Right atrium auricular region (tissue), 2 donors: ENCODE data around the gene MCF2L. TPM values are rescaled to one million over a fixed set of nuclear protein-coding genes. Genes with fewer than 3 reads are reported as not detected.
"Not testable (repeated sequence)": the region's sequence is repeated elsewhere in the genome, so short reads cannot be mapped to it uniquely, and the experiment has no call there.

Experiments
- DNase-seq: peaks from one replicate; pipeline ENCODE4 v3.0.0-alpha.2; 2019; ENCODE audit warnings: low spot score
- H3K27ac ChIP-seq, 2 donors: fragments of 200-600 bp; sonication (generic); 1 replicate in 1 of 2; 2 replicates in 1 of 2; pipeline ENCODE4 v1.5.1; 2016 to 2019
- H3K27me3 ChIP-seq, 2 donors: fragments of 200-600 bp; sonication (generic); one replicate each; pipeline versions ENCODE4 v1.5.1 to v1.6.0; 2017 to 2019
- H3K36me3 ChIP-seq: fragments of 200-600 bp; sonication (generic); one replicate; pipeline ENCODE4 v1.5.1; 2016
- H3K4me1 ChIP-seq, 2 donors: fragments of 200-600 bp; sonication (generic); one replicate each; pipeline versions ENCODE4 v1.5.1 to v1.6.0; 2017 to 2019
- H3K4me3 ChIP-seq, 2 donors: fragments of 200-600 bp; sonication (generic); 1 replicate in 1 of 2; 2 replicates in 1 of 2; pipeline ENCODE4 v1.5.1; 2017 to 2019; ENCODE audit warnings: mild to moderate bottlenecking in 1 of 2, moderate library complexity in 1 of 2
- H3K9me3 ChIP-seq, 2 donors: fragments of 200-600 bp; sonication (generic); one replicate each; pipeline ENCODE4 v1.5.1; 2019
- total RNA-seq, 2 donors: library from RNA; depleted of rRNA; stranded (reverse); fragments of >200 nt; gene quantifications; one replicate each; pipeline ENCODE4 v1.1.0, GENCODE V29; 2016
- TF ChIP-seq, protein P1 (sequence below), 2 donors: fragments of 200-600 bp; sonication (generic); IDR thresholded peaks; one replicate each; pipeline ENCODE4 v1.5.1; 2019; ENCODE audit warnings: antibody characterized with exemption in 2 of 2

Gene MCF2L
- total RNA-seq, 2 donors from 2014 or later = 17.1 to 21.6 TPM

DNA sequence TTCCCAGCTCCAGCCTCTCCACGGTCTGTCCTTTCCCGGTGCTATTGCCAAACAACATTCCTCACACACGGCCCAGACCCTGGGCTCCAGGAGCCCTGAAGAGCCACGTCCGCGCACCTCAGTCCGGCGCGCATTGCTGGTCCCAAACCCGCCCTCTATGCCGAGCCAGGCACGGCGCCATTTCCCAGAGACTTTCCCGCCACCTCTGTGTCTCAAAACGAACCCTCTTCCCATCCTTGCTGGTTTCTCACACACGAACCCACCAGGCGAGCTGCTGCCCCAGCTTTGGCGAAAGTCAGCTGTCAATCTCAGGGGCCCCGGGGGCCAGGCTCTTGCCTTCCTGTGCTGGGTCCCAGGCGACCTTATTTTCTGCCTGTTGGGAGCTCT is 108.5 kb downstream of the MCF2L start:
- Histone ChIP-seq H3K27me3 (no peaks in the 10 kb centered on the region), H3K27ac (no peak overlapping the region), H3K4me1 (no peaks in the 10 kb centered on the region), H3K4me3 (no peak overlapping the region), H3K36me3 (peaks cover 15% of the 10 kb centered on the region), H3K9me3 (no peaks in the 10 kb centered on the region)
- TF ChIP-seq, protein P1, sequence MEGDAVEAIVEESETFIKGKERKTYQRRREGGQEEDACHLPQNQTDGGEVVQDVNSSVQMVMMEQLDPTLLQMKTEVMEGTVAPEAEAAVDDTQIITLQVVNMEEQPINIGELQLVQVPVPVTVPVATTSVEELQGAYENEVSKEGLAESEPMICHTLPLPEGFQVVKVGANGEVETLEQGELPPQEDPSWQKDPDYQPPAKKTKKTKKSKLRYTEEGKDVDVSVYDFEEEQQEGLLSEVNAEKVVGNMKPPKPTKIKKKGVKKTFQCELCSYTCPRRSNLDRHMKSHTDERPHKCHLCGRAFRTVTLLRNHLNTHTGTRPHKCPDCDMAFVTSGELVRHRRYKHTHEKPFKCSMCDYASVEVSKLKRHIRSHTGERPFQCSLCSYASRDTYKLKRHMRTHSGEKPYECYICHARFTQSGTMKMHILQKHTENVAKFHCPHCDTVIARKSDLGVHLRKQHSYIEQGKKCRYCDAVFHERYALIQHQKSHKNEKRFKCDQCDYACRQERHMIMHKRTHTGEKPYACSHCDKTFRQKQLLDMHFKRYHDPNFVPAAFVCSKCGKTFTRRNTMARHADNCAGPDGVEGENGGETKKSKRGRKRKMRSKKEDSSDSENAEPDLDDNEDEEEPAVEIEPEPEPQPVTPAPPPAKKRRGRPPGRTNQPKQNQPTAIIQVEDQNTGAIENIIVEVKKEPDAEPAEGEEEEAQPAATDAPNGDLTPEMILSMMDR (IDR thresholded peaks at IDR 0.05) = no peak
- no peak for DNase-seq

DNA sequence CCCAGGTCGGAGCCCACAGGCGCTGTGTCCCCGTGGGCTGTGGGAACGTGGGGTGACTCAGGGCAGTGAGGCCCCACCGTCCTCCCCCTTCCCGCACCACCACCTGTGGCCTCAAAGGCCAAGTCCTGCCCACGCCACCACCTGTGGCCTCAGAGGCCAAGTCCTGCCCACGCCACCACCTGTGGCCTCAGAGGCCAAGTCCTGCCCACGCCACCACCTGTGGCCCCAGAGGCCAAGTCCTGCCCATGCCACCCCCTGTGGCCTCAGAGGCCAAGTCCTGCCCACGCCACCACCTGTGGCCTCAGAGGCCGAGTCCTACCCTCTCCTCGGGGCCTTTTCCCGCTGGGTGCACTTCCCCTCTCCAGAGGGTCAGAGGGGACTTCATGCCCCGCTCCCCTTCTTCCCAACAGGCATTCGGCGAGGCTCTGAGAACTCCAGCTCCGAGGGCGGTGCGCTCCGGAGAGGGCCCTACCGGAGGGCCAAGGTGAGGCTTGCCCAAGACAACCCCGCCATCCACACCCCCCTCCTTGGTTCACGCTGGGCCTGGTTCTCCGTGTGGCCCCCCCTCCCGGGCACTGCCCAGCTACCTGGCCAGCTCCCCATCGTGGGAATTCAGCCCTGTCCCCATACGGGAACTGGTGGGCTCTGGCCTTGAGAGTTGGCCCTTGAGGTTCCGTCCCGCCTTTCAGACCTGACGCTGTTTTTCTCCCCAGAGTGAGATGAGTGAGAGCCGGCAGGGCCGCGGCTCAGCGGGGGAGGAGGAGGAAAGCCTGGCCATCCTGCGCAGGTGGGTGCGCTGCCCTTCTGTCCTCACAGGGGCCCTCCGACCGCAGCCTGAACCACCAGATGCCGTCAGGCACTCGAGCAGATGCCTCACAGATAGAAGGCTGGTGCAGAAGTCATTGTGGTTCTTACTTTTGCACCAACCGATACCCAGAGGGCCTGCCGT is 109.2 kb downstream of the MCF2L start:
- H3K9me3 ChIP-seq = no peaks in the 10 kb centered on the region
- no peak for DNase-seq
- no peaks in the 10 kb centered on the region for H3K27me3 ChIP-seq
- no peak overlapping the region for H3K4me3 ChIP-seq
- H3K36me3 ChIP-seq = peaks cover 15% of the 10 kb centered on the region
- H3K4me1 ChIP-seq = peaks cover 0 to 2% of the 10 kb centered on the region in 2 donors
- TF ChIP-seq, protein P1 (IDR thresholded peaks at IDR 0.05) = no peak
- H3K27ac ChIP-seq = no peak overlapping the region

DNA sequence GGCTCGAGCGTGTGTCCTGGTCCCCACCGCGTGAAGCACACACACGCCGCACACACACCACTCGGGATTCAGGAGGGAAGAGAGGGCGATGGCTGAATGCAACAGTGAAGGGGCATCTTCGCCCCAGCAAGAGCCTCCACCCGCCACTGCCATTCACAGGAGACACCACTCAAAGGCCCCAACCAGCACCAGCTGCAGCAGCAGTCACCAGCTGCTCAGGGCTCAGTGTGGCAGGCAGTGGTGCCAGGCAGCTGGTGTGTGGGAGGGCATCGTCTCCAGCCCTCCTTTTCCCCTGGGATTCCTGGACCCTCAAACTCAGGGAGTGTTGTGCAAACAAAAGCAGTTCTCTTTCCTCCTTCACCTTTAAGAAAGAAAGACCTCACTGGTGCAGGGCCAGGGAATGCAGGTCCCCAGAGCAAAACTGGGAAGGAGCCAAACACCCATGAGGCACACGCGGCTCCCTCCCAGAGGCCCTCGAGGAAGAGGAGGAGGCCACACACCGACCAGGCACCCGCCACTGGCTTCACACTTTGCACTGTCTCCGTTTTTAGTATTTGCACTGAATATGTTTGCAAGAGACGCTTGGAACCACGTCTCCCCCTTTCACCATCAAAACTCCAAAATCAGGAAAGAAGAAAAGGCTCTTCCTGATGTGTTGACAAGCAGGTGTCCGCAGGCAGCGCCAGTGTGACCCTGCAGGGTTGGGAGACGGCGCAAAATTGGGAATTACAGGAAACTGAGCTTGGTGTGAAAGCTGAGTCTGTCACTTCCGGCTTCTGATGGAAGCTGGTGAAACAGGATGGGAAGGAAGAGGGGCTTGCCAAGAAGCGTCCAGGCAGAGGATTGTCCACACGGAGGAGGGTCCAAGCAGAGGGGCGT is 110.1 kb downstream of the MCF2L start:
- Histone ChIP-seq H3K4me1 (peaks cover 0 to 7% of the 10 kb centered on the region in 2 donors), H3K27ac (no peak overlapping the region), H3K4me3 (no peak overlapping the region), H3K9me3 (no peaks in the 10 kb centered on the region), H3K27me3 (no peaks in the 10 kb centered on the region), H3K36me3 (peaks cover 15% of the 10 kb centered on the region)
- TF ChIP-seq, protein P1 (IDR thresholded peaks at IDR 0.05) = no peak
- no peak for DNase-seq

DNA sequence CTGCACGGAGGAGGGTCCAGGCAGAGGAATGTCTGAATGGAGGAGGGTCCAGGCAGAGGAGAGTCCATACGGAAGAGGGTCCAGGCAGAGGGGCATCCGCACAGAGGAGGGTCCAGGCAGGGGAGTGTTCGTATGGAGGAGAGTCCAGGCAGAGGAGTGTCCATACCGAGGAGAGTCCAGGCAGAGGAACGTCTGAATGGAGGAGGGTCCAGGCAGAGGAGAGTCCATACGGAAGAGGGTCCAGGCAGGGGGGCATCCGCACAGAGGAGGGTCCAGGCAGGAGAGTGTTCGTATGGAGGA is 110.7 kb downstream of the MCF2L start:
- H3K36me3 ChIP-seq = peaks cover 15% of the 10 kb centered on the region
- not testable (repeated sequence) for DNase-seq

DNA sequence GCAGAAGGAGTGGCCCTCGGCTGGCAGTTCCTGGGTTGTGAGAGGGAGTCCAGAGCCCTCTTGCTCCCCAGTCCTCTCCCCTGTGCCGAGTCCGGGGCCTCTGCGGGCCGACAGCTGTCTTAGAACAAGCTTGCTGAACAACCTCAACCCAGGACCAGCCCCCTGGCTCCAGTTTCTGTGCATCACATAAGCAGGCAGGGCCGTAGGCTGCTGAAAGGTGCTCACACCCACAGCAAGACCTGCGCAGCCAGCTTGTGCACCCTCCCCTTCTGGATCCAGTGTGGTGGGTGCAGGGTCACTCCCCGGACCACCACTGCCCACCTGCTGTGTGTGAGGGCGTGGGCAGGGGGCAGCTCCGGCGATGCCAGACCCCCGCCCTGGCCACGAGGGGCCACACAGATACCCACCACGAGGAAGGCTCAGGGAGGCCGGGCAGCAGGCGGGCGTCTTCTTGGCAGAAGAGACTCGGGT is 111.4 kb downstream of the MCF2L start:
- peaks cover 9% of the 10 kb centered on the region for H3K36me3 ChIP-seq
- TF ChIP-seq, protein P1 (IDR thresholded peaks at IDR 0.05) = no peak
- no peak overlapping the region for H3K27ac ChIP-seq

More for the DNA sequence above, 110.7 kb downstream of the MCF2L start:
- not testable (repeated sequence) for H3K27ac ChIP-seq, H3K4me3 ChIP-seq, H3K9me3 ChIP-seq, H3K4me1 ChIP-seq, H3K27me3 ChIP-seq

More for the DNA sequence above, 111.4 kb downstream of the MCF2L start:
- DNase-seq = no peak
- H3K4me1 ChIP-seq = peaks cover 0 to 7% of the 10 kb centered on the region in 2 donors
- H3K9me3 ChIP-seq = no peaks in the 10 kb centered on the region
- no peak overlapping the region for H3K4me3 ChIP-seq
- no peaks in the 10 kb centered on the region for H3K27me3 ChIP-seq
